Measurements from ENCODE around the gene ADARB2.
"Not testable (repeated sequence)": the region's sequence is repeated elsewhere in the genome, so short reads cannot be mapped to it uniquely, and the experiment has no call there.

Gene ADARB2

DNA sequence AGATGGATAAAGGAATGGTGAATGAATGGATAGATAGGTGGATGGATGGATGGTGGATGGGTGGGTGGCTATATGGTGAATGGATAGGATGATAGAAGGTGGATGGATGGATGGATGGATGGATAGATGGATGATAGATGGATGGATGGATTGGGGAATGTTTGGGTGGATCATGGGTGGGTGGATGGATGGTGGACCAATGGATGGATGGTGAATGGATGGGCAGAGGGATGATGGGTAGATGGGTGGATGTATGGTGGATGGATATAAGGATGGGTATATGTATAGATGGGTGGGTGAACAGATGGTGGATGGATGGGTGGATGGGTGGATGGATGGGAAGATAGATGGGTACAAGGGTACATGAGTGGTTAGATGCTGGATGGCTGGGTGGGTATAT, 322.4 kb downstream of the ADARB2 start:
- DNase-seq, result no peak

DNA sequence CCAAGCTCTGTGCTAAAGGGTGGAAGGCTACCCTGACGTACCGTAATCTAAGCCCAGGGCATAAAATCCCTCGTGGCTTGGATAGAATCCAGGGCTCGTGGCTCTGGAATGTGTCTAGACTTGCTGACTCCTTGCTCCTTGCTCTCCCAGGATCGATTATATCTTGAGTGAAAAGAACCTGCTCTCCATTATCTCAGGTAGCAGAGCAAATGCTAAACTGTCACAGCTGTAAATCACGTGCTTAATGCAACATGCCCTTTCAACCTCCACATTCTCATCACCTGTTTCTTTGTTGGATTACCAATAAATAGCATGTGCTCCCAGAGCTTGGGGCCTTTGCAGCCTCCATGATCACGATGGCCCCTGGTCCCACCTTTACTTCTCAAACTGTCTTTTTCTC, 323.0 kb downstream of the ADARB2 start:
- DNase-seq, result not testable (repeated sequence)

DNA sequence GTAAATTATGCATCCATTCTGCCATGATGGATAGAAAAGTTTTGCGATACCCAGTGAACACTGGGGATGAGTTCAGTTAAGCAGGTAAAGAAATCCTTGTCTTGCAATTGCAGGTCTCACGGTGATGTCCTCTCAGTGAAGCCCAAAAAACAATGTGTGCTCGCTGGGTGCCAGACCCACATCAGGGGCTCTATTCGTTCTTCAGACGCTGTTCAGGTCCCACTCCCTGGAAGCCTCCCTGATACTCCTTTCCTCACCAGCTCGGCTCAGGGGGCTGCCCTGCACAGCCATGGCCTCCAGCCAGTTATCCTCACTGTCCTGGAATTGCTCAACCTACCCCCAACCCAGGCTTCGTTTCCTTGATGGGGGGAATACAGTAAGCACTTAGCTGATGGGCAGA, 323.5 kb downstream of the ADARB2 start:
- no peak for DNase-seq

DNA sequence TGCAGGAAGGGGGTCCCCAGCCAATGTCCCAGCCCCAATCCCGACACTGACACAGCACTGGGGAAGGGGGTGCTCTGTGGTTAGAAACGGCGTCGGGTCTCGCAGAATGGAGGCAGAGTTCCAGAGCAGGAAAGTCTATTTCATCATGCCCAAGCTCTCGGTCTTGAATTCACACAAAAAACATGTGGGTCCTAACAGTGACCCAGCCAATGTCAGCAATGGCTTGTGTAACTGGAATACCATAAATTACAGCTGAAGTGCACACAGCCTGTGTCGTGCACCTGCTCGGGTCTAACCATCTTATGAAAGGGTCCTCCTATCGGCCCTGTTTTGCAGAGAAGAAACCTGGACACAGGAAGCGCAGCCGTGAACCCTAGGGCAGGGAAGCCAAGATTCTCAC, 324.1 kb downstream of the ADARB2 start:
- no peak for DNase-seq

DNA sequence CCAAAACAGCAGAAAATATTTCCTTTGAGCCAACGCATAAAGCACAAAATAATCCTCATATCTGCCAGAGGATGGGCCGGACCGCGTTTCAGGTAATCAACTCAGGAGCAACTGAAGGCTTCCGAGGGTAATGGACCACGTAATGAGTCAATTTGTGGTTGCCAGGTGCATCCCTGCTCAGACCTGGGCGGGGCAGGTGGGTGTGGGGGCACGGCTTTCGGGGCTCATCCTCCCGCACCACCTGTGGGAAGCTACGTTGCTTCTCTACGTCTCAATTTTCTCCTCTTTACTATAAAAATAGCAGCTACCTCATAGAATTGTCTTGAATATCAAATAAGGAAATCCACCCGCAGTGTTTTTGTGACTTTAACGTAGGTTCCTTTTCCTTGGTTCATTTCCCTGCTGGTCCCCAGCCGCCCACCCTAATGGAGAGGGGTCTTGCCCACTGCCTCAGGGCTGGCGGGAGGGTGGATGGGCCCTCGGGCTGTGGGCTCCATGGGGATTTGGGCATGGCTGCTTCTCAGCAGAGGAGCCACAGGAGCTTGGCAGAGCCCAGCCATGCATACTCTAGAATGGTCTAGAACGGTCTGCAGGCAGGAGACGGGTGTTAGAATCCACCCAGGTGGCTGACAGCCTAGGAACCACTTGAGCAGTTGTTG, 324.7 kb downstream of the ADARB2 start:
- no peak for DNase-seq

DNA sequence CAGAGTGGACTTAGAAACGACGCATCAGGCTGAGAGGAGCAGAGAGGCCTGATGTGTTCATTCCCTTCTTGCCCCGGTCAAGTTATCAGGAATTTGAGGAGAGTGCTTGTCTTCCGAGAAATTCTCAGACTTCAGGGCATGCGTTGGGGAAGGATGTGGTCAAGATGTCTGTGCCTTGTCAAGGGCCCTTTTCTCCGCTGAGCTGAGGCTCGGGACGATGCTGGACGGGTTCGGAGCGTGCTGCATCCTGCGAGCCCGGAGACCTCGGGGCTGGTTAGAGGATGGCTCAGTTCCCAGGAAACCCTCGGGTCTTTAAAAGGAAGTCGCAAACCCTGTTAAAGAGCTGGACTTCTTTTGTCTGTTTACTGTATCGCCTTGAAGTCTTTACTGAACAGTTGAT, 325.4 kb downstream of the ADARB2 start:
- no peak for DNase-seq

DNA sequence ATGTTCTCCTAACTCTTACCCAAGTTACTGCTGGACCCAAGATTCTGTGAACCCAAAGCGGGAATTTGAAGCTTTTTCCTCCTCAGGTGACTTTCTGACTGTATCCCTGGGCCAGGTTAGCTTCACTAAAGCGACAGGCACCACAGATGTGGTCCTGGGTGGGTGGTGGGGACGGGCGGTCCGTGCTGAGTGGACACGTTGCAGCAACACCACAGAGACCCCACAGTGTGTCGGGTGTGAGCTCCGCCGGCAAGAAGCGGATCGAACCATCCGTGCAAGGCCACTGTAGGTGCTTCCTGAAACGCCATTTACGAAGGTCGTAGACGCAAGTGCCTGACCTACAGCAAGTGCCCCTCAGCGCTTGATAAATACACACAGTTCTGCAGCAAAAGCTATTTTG, 325.9 kb downstream of the ADARB2 start:
- DNase-seq, result no peak

DNA sequence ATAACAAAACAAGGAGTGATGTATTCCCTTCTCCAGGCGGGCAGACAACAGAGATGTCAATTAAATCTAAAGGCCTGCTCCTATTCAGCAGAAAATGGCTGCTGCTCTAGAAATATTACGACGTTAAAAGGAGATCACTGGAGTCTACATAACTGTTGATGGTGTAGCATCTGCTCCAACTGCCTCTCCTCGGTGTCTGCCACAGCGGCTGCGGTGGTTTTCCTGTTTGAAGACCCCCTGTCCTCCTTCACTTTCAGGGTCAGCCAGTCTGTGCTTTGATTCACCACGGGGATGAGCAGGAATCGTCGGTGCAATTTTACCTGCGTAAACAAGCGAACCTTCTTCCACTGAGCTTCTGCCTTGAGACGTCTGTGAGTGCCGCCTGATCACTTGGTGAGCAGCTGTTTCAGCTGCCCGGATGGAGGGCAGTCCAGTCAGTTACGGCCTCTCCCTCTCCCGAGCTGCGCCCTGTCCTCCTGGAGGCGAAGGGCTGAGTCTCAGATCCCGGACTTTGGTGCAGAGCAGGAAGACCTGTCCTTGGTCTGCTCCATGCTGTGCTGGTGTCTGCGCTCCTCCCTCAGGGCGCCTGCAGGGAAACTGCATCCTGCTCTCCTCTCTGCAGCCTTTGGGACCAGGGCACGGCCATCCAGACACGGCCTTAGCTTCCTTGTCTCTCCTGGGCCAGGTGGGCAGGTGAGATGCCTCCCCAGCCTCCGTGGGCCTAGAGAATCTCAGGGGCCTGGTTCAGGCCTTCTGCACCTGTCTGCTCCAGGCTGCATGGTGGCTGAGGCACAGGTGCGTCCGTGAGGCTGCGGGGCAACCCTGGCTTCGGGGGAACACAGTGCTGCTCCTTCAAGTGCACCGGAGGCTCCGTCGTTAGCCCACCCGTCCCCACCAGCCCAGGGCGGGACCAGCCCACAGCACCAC, 326.6 kb downstream of the ADARB2 start:
- no peak for DNase-seq

DNA sequence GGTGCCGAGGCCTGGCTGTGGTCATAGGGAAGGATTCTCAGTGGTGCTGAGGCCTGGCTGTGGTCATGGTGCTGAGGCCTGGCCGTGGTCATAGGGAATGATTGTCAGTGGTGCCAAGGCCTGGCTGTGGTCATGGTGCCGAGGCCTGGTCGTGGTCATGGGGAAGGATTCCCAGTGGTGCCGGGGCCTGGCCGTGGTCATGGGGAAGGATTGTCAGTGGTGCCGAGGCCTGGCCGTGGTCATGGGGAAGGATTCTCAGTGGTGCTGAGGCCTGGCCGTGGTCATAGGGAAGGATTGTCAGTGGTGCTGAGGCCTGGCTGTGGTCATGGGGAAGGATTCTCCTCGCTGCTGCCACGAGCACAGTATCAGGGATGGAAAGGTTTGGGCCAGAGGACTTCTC, 327.3 kb downstream of the ADARB2 start:
- no peak for DNase-seq

DNA sequence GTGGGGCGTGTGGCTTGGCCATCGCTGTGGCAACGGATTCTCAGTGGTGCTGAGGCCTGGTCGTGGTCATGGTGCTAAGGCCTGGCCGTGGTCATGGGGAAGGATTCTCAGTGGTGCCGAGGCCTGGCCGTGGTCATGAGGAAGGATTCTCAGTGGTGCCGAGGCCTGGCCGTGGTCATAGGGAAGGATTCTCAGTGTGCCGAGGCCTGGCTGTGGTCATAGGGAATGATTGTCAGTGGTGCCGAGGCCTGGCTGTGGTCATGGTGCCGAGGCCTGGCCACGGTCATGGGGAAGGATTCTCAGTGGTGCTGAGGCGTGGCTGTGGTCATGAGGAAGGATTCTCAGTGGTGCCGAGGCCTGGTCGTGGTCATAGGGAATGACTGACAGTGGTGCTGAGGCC, 327.9 kb downstream of the ADARB2 start:
- no peak for DNase-seq

DNA sequence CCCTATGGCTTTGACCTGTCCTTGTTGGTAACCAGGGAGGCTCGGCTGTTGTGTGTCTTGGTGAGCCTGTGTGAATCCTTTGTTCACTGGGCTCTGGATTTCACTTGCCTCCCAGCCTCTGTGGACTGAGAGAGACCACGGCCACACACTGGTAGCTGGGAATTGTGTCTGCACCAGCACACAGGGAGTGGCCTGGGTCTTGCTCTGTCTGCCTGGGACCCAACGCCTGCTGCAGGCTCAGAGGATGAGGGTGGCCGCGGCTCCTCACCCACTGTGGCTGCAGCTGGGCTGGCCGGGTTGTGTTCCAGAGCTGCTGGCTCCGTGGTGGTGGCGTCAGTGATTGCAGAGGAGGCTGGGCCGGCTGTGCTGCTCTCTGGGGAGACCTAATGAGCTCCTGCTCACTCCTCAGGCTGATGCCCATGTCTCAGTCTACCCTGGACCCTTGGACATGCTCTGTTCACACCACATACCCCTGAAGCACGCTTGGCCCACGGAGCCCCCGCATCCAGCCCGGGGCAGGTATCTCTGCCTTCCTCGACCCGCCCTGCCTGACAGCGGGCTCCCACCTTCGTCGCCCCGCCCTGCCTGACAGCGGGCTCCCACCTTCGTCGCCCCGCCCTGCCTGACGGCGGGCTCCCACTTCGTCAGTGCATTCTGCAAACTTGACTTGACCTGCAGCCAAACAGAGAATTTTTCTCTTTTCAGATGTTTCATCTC, 328.5 kb downstream of the ADARB2 start:
- no peak for DNase-seq

DNA sequence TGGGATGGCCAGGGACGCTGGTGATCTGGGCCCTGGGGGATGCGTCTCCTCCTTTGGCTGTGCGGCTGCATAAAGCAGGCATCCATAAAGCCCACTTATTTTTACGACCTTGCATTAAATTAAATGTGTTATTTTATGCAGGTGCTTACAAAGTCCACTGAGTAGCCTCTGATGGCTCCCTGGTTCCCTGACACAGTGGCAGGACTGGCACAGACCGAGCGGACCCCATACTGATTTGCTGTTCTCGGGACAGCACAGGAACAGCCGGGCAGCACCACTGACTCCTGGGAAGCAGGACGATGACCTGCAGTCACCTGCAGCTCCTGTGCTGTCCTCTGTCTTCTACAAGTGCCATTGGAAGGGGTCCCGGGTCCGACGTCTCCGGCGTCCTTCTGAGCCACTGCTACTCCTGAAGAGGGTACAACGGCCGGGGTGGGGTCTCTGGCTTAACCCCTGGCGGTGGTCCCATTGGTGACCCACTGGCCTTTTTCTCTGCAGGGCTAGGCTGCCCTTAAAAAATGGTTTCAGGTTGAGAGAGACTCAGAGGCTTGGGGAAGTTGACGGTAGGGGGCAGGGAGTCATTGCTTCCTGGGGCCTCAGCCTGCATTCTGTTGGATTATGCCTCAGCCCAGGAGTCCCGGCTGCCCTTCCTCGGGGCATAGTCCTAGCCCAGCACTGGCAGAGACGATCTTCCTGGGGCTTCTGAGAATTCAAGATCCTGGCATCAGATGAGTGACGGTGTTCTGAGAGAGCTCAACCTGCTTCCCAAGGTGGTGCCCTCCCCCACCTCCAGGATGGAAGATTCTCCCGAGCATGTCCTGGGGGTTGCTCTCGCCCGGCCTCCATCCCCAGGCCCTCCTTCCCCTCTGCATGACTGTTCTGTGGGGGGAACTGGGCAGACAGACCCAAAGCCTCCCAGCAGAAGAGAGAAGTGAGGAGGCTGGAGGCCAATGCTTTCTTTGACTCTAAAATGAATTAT, 330.1 kb downstream of the ADARB2 start:
- no peak for DNase-seq

DNA sequence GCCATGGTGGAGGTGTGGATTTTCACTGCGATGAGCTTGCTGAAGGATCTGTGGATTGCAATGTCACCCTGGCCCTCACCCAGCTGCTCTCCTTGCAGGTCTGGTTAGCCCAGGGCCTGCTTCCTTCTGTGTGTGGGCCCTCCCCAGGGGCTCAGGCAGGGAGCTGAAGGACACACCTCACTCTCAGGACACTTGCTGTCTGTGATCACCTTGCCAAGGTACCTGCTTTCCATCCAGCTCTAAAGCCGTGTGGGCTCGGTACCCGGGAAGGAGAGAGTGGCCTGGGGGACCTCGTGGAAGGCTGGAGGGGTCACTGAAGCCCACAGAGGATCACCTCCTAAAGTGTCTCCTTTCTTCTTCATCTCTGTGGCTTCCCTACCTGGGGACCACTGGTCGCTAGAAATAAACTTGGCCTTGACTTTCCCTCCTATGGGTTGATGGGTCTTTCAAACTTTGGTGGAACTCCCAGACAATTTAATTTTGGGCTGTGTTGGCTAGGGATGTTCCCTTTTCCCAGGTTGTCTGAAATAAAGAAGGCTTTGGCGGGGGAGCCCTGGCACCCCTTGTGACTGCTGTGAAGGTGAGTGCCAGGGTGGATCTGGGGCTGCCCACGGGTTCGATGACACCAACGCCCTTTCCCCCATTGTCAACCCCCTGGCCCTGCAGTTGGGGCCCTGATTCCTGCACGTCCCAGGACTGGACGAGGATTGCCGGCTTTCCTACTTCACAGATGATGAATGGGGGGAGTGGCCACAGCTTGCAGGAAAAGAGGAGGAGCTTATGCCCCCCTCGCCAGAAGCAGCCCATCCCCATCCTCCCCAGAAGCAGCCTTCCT, 331.0 kb downstream of the ADARB2 start:
- no peak for DNase-seq

DNA sequence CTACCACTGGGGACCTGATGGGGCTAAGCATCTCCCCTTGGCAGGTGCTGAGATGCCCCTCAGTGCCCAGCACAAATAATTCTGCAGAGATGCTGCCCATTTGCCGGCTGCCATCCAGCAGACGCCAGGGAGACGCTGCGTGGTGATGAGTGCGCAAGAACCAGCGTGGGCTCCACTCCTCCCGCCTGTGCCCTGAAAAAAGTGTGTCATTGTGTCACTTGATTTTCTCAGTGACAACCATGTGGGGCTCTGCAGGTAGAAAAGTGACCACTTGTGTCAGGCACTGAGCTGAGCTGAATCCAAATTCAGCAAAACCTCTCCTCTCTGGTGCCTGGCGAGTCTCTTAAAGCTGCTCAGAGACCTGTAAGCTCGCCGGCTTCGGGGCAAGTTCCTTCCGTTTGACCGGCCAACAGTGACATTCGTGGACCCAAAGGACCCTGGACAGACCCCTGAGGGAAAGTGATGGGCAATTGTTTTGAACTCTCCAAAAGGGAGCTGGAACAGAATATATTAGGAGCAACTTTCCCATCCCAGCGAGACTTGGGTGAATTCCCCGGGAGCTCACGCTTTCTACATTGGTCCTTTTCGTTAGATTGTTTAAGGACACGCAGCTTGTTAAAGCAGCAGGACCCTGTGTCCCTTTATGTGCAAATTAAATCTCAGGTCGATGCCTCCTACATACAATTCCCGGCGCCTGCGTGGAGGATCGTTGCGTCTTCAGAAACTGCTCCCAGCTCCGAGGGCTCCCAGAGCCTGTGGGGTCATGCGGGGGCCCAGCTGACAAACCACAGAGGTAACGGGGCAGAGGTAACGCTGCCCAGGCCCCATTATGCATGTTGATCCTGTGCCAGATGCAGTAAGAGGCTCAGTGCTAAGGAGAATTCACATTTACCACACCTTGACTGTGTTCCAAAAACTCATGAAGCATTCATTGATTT, 332.7 kb downstream of the ADARB2 start:
- DNase-seq, result no peak

DNA sequence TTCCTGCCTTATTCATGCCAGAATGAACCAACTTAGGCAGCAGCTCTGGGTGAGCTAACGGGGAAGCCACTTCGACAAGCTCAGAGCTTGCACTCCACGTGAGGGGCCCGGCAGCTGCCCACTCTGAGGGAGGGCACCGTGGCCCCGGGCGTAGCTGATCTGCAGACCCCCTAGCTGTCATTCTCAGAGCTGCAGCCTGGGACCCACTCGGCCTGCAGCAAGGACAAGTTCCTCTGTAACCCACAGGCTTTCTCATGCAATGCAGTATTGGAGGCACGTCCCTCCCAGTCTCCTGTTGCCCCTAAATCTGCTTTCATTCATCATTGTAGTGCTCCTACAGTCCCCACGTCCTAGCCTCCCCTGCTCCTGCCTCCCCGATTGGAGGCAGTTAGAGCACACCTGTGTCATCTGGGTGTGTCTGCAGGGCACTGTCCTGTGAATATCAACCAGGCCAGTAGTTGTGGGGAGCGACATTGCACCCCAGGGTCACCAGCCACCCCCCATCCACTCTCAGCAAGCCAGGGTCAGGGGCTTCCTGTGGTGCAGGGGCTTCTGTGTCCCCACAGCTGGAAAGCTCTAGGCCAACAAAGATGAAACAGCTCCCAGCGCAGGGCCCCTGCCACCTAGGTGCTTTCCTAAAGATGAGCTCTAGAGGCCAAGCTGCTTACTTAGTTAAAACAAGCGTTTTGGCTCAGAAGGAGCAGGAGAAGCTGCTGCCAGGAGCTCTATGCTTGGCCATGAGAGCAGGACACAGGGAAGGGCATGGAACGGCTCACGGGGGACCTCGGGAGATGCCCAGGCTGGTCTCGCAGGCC, 333.6 kb downstream of the ADARB2 start:
- DNase-seq, result no peak

DNA sequence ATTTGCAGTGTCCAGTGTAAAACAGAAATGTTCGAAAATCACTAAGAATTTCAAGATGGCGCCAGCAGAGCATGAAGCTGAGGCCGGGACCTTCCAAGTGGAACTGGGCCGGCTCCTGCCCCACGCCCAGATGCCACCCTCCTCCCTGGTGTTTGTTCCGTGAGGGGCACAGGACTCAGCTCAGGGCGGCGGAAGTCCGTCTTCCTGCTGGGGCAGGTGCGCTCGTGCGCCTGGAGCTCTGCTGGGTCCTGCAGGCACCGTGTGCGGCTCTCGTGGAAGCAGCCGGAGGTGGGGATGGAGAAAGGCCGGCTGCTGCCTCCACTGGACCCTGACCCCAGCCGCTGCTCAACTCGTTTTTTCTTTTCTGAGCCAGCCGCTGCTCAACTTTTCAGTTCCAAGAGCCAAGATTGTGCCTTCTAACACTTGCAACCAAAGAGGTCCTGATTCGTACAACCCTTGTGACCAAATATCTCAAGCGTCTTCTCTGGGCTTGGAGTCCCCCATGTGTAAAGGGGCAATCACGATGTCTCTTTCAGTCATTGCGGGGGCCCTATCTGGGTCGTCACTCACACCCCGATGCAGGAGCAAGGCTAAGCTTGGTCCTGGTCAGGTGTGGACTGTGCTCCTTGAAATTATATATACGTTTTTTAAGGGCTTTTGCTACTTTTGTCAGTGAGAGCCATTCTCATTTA, 334.4 kb downstream of the ADARB2 start:
- DNase-seq, result no peak

DNA sequence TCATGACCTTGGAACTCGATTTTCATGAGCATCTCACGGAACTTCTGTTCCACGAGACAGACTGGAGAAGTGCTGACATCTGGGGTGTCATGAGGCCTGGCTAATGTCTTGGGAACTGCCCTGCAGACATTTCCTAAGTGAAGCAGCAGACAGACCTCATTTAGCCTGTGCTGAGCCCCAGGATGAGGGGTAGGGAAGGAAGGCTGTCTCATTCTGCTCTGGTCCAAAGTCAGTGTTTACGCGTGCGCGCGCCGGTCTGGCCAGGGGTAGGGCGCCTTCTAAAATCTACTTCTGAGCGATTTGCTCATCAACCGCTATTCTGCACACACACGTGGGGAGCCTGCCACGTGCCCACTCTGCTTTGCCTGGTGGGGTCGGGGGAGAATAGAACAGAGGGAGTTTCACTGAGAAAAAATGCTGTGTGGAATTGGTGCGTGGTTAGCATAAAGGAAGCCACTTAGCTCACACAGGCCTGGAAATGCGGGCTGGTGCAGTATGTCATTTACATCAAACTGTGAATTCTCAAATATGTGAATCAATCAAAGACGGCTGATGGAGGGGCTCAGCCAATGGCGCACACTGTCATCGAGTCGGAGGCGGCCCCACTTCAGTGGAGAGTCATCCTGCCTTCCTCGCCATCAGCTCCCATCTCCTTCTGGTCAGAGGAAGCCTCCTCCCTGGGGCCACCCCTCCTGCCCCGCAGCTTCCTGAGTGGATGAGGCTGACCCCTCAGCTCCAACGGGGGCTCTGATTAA, 335.1 kb downstream of the ADARB2 start:
- no peak for DNase-seq
